HFFc6 (cell line): Measurements from ENCODE around the gene SLC15A3. TPM values are rescaled to one million over a fixed set of nuclear protein-coding genes. Genes with fewer than 3 reads are reported as not detected.

Experiments
- DNase-seq: peaks from one replicate; pipeline ENCODE4 v3.0.0-alpha.2; 2018
- H3K27ac Mint-ChIP-seq: 2 replicates; pipeline ENCODE4 v1.8.0; 2020; ENCODE audit warnings: mild to moderate bottlenecking, mixed read lengths
- H3K27me3 Mint-ChIP-seq: 2 replicates; pipeline ENCODE4 v1.8.0; 2021; ENCODE audit warnings: mild to moderate bottlenecking, moderate library complexity, mixed read lengths; ENCODE audit not compliant: insufficient read depth
- H3K36me3 Mint-ChIP-seq: 2 replicates; pipeline ENCODE4 v1.8.0; 2021; ENCODE audit warnings: low read depth, mixed read lengths
- H3K4me1 Mint-ChIP-seq: 2 replicates; pipeline ENCODE4 v1.8.0; 2020; ENCODE audit warnings: low read depth, mixed read lengths
- H3K4me3 Mint-ChIP-seq: 2 replicates; pipeline ENCODE4 v1.8.0; 2020; ENCODE audit warnings: mild to moderate bottlenecking, moderate library complexity, mixed read lengths
- H3K9me3 Mint-ChIP-seq: 2 replicates; pipeline ENCODE4 v1.8.0; 2020; ENCODE audit warnings: mild to moderate bottlenecking, mixed read lengths
- total RNA-seq, 6 experiments: library from RNA; stranded (reverse); fragmentation: NEBNext Ultra II Directional; extraction: Animal tissue kit (Norgen Biotek cat#: 25700); gene quantifications; 2 replicates in 1 of 6; 3 replicates in 5 of 6; pipeline ENCODE4 v1.2.3, GENCODE V29; 2021
- TF ChIP-seq, protein P1 (sequence below): fragments of 200-600 bp; sonication (generic); IDR thresholded peaks from 2 replicates; pipeline ENCODE4 v1.5.0; 2021; ENCODE audit warnings: antibody characterized with exemption, mild to moderate bottlenecking

Gene SLC15A3
- total RNA-seq, 6 experiments from 2014 or later, result 2.7 to 6.6 (median 3.4) TPM

DNA sequence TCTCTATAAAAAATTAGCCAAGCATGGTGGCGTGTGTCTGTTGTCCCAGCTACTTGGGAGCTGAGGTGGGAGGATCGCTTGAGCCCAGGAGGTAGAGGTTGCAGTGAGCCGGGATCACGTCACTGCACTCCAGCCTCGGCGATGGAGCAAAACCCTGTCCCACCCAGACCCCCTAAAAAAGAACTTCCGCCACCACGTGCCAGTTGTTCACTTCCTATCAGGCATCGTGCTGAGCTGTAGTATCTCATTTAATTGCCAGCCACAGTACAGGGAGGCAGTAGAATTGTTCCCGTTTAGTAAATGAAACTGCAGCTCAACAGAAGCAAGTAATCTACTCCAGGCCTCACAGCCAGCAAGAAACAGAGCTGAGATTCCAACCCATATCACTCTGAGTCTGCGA lies 30.7 kb downstream of the SLC15A3 start:
- H3K27ac Mint-ChIP-seq, result no peak overlapping the region
- no peaks in the 10 kb centered on the region for H3K27me3 Mint-ChIP-seq
- peaks cover 10% of the 10 kb centered on the region; the same call in 1 of the 2 replicates for H3K36me3 Mint-ChIP-seq
- no peak for DNase-seq
- H3K4me1 Mint-ChIP-seq, result peaks cover 42% of the 10 kb centered on the region
- H3K9me3 Mint-ChIP-seq, result no peaks in the 10 kb centered on the region
- no peak overlapping the region for H3K4me3 Mint-ChIP-seq
- TF ChIP-seq, protein P1, sequence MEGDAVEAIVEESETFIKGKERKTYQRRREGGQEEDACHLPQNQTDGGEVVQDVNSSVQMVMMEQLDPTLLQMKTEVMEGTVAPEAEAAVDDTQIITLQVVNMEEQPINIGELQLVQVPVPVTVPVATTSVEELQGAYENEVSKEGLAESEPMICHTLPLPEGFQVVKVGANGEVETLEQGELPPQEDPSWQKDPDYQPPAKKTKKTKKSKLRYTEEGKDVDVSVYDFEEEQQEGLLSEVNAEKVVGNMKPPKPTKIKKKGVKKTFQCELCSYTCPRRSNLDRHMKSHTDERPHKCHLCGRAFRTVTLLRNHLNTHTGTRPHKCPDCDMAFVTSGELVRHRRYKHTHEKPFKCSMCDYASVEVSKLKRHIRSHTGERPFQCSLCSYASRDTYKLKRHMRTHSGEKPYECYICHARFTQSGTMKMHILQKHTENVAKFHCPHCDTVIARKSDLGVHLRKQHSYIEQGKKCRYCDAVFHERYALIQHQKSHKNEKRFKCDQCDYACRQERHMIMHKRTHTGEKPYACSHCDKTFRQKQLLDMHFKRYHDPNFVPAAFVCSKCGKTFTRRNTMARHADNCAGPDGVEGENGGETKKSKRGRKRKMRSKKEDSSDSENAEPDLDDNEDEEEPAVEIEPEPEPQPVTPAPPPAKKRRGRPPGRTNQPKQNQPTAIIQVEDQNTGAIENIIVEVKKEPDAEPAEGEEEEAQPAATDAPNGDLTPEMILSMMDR, result no peak

DNA sequence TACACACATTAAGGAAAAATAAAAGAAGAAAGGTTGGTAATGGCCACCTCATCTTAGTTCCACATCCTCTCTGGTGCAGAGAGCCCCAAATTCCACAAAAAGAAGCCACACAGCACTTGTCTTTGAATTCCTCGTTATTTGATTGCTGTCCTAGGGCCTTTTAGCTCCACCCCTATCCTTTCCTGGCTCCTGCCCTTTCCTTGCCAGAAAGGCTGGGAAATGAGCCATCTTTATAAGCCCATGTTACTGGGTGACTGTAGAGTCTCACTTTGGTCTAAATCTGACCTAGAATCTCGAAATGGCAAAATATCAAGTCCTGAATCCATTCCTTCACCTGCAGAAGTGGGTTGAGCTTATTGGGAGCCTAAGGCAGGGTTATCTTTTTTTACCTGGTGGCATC lies 32.0 kb downstream of the SLC15A3 start:
- Mint-ChIP-seq H3K4me1 (peaks cover 43% of the 10 kb centered on the region), H3K27me3 (no peaks in the 10 kb centered on the region), H3K9me3 (no peaks in the 10 kb centered on the region), H3K27ac (no peak overlapping the region), H3K36me3 (peaks cover 10% of the 10 kb centered on the region; the same call in 1 of the 2 replicates), H3K4me3 (no peak overlapping the region)
- TF ChIP-seq, protein P1, result no peak
- DNase-seq, result no peak

DNA sequence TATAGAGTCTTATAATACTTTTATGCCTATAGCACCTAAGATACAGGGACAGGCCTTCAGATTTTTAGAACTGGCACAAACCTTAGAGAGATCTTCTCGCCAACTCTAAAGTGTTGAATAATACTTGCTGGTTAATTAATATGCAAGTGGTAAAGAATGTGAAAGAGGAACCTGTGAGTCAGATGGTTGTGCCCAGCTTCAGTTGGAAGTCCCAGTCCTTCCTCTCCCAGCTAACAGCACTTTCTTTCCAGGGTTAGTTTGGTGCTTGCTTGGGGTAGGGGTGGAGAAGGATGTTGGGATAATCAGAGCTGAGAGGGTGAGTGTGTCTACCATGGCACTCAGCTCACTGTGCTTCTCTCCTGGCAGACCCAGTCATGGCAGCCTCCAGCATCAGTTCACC lies 32.7 kb downstream of the SLC15A3 start:
- Mint-ChIP-seq H3K4me1 (peaks cover 45% of the 10 kb centered on the region), H3K27me3 (no peaks in the 10 kb centered on the region), H3K27ac (peak overlapping the region; percentile 30; the same call in 1 of the 2 replicates), H3K36me3 (peaks cover 10% of the 10 kb centered on the region; the same call in 1 of the 2 replicates), H3K4me3 (no peak overlapping the region), H3K9me3 (no peaks in the 10 kb centered on the region)
- TF ChIP-seq, protein P1, result no peak
- DNase-seq, result no peak

DNA sequence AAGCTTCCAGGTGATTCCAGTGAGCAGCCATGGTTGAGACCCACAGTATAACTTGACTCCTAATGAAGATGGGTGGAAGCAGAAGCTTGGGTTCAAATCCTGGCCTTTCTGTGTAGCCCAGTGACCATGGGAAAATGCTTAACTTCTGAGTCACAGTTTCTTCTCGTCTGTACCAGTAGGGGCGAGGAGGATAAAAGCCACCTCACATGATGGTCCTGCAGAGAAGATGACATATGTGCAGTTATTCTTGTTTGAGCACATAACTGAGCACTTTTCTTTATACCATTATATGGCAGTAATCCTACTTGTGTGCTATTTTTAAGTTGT lies 33.1 kb downstream of the SLC15A3 start:
- TF ChIP-seq, protein P1, result no peak
- Mint-ChIP-seq H3K27ac (no peak overlapping the region; the same call in 1 of the 2 replicates), H3K36me3 (peaks cover 10% of the 10 kb centered on the region; the same call in 1 of the 2 replicates), H3K9me3 (no peaks in the 10 kb centered on the region), H3K4me3 (no peak overlapping the region), H3K4me1 (peaks cover 47% of the 10 kb centered on the region), H3K27me3 (peaks cover 2% of the 10 kb centered on the region)
- DNase-seq, result peak; percentile 39

DNA sequence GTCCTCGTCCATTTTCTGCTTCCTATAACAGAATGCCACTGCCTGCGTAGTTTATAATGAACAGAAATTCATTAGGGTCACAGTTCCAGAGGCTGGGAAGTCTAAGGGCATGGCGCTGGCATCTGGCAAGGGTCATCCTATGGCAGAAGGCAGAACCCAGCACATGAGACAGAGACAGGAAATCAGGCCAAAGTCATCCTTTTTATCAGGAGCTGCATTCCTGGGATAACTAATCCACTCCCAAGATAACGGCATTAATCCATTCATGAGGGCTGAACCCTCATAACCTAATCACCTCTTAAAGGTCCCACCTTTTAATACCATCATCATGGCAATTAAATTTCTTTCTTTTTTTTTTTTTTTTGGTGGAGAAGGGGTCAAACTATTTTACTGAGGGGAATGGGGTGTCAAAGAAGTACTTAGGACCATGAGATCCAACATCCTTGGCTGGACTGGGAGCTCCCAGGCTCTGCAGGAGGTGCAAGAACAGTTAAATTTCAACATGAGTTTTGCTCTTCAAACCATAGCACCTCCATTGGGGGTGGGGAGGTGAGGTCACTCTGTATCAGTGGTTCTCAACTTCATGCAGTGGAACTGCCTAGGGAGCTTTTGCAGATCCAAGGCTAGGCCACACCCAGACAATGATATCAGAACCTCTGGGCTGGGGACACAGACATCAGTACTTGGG lies 33.6 kb downstream of the SLC15A3 start:
- Mint-ChIP-seq H3K9me3 (no peaks in the 10 kb centered on the region), H3K27me3 (peaks cover 2% of the 10 kb centered on the region), H3K4me3 (no peak overlapping the region), H3K27ac (no peak overlapping the region), H3K4me1 (peaks cover 52% of the 10 kb centered on the region), H3K36me3 (peaks cover 10% of the 10 kb centered on the region; the same call in 1 of the 2 replicates)
- no peak for DNase-seq
- TF ChIP-seq, protein P1, result no peak
